Kidney epithelial cell (primary cell): Measurements from ENCODE around the gene TMEM132E. TPM values are rescaled to one million over a fixed set of nuclear protein-coding genes. Genes with fewer than 3 reads are reported as not detected.

Source experiments
- DNase-seq: peaks from one replicate; pipeline ENCODE4 v3.0.0-alpha.2; 2010; ENCODE audit warnings: low read depth
- H3K27me3 ChIP-seq: 2 replicates; pipeline ENCODE4 v1.6.0; 2011; ENCODE audit warnings: low read length; ENCODE audit not compliant: control insufficient read depth, insufficient read depth
- H3K36me3 ChIP-seq: 2 replicates; pipeline ENCODE4 v1.5.1; 2011; ENCODE audit warnings: low read length; ENCODE audit not compliant: control insufficient read depth, insufficient read depth
- H3K4me3 ChIP-seq: 2 replicates; pipeline ENCODE4 v1.5.1; 2011; ENCODE audit warnings: low read depth, mild to moderate bottlenecking, control low read depth, low read length
- total RNA-seq: library from RNA; depleted of rRNA; stranded (reverse); fragments of >200 nt; gene quantifications from 2 replicates; pipeline ENCODE4 v1.2.3, GENCODE V29; 2015
- TF ChIP-seq, protein P1 (sequence below): IDR thresholded peaks from 2 replicates; pipeline ENCODE4 v1.5.1; 2011; ENCODE audit warnings: mild to moderate bottlenecking, moderate library complexity, low read length, control low read depth, inconsistent platforms; ENCODE audit not compliant: insufficient read depth, poor library complexity, severe bottlenecking

TMEM132E gene
- total RNA-seq, 1 donor from 2014 or later = 0.13 TPM

DNA sequence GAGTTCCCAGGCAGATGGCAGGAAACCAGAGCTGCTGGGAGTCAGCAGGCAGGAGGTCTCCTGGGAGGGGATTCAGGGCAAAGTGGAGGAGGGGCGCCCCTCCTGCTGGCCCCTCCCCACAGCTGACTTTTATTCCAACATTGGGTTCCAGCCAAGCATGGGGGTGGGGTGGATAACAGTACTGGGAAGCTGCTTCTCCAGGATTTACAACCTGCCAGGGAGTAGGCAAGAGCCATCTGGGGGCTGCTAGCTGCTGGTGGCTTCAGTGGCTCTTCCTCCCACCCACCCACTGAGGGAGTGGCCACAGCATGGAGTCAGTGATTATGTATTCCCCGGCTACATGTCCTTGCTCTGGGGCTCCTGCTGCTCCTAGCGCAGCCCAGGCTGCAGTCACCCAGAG, 36.8 kb downstream of the TMEM132E start:
- TF ChIP-seq, protein P1, sequence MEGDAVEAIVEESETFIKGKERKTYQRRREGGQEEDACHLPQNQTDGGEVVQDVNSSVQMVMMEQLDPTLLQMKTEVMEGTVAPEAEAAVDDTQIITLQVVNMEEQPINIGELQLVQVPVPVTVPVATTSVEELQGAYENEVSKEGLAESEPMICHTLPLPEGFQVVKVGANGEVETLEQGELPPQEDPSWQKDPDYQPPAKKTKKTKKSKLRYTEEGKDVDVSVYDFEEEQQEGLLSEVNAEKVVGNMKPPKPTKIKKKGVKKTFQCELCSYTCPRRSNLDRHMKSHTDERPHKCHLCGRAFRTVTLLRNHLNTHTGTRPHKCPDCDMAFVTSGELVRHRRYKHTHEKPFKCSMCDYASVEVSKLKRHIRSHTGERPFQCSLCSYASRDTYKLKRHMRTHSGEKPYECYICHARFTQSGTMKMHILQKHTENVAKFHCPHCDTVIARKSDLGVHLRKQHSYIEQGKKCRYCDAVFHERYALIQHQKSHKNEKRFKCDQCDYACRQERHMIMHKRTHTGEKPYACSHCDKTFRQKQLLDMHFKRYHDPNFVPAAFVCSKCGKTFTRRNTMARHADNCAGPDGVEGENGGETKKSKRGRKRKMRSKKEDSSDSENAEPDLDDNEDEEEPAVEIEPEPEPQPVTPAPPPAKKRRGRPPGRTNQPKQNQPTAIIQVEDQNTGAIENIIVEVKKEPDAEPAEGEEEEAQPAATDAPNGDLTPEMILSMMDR = no peak
- no peak for DNase-seq
- Histone ChIP-seq H3K36me3 (no peaks in the 10 kb centered on the region), H3K4me3 (no peak overlapping the region), H3K27me3 (peaks cover 8% of the 10 kb centered on the region)

DNA sequence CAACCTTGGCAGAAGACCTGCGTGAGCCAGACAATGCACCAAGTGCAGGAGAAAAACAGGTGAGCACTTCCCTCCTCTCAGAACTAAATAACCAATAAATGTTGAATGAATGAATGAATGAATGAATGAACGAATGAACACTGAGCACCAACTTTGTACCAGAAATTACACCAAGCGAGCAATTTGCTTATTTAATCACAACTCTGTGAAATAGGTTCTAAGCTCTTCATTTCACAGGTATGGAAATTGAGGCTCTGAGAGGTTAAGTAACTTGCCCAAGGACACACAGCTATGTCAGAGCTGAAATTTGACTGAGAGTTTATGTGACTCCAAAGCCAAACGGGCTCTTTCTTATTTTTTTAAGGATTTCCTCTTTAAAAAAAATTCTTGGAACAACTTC, 38.0 kb downstream of the TMEM132E start:
- TF ChIP-seq, protein P1 = no peak
- no peak for DNase-seq
- Histone ChIP-seq H3K36me3 (no peaks in the 10 kb centered on the region), H3K27me3 (peaks cover 8% of the 10 kb centered on the region), H3K4me3 (no peak overlapping the region)

DNA sequence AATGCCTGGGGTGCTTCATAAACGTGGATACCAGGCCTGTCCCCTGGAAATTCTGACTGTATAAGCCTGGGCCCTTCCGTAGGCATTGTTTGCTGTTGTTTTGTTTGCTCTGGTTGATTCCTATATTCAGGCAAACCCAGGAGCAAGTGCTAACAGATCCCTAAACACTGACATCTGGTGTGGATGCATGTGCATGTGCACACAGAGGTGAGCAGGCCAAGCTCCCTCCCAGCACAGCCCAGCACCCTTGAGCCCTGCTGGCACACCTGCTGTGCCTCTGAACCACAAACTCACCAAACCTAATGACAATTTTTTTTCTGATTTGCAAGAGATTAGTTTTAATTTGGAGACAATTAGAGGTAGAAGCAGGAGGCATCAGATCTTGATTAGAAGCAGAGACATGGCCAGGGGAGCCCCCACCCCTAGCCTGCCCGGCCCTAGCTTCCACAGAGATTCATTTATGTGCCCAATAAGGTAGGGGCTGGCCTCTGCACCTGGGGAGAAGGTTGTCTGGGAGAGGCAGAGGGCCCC, 40.4 kb downstream of the TMEM132E start:
- H3K27me3 ChIP-seq = peaks cover 3% of the 10 kb centered on the region
- no peak for DNase-seq
- no peak overlapping the region for H3K4me3 ChIP-seq
- TF ChIP-seq, protein P1 = no peak
- no peaks in the 10 kb centered on the region for H3K36me3 ChIP-seq

DNA sequence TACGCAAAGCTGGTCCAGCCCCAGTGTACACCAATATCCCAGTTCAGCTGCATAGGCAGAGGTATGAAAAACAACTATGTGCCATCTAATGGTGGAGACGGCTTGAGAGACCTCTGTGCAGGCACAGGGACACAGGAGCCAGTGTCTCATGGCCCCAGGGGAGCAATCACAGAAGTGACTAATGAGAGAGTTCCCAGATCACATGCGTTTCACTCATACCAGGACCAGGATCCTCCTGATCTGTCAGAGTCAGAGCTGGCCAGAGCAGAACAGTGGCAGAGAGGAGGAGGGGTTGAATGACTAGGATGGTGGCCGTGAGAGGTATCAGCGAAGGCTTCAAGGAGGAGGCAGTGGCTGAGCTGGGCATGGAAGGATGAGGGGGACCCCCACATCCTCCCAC, 41.1 kb downstream of the TMEM132E start:
- no peak for DNase-seq
- H3K27me3 ChIP-seq = peaks cover 9% of the 10 kb centered on the region
- no peak overlapping the region for H3K4me3 ChIP-seq
- no peaks in the 10 kb centered on the region for H3K36me3 ChIP-seq
- TF ChIP-seq, protein P1 = no peak

DNA sequence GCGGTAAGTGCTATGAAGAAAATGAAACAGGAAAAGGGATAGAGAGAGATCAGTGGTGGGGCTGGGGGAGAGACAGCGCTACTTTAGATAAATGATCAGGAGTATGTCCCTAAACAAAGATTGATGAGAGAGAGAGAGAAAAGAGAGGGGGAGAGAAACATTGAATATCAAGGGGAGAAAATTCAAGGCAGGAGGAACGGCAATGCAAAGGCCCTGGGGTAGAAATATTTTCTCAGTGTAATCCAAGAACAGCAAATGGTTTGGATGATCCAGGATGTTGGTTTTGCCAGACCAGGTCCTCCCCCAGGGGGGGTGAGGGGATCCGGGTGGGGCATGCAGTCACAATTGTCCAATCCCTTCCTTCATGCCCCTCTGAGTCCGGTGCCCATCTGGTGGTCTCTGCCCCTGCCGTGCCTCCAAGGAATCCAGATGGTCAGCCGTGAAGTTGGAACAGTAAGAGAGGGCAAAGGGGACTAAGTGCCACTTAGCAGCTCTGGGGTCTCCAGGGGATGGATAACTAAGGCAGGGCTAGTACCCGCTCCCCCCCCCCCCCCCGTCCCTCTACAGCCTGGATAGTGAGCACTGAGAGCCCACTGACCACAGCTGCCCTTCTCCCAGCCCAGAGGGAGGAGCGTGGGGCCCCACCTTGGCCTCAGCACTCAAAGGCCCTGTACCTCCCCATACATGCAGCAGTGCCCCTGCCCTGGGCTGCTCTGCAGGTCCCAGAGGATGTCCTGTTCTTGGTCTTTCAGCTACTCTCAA, 43.7 kb downstream of the TMEM132E start:
- peaks cover 30% of the 10 kb centered on the region for H3K27me3 ChIP-seq
- H3K4me3 ChIP-seq = no peak overlapping the region
- TF ChIP-seq, protein P1 = no peak
- H3K36me3 ChIP-seq = no peaks in the 10 kb centered on the region
- DNase-seq = no peak
